PC-9 (cell line): Measurements from ENCODE around the gene MOB4. TPM values are rescaled to one million over a fixed set of nuclear protein-coding genes. Genes with fewer than 3 reads are reported as not detected.

Source experiments
- BruUV-seq: library from RNA; stranded (reverse); fragments of 400-500 nt; replicated peaks from 2 replicates; lab custom pipeline; 2021; lab: Mats Ljungman, UMichigan
- CTCF ChIA-PET: fragments of 300-600 bp; sonication (Branson Sonifier 250); formaldehyde crosslinking; loops from one replicate; lab custom pipeline; 2022; ENCODE audit warnings: antibody characterized with exemption; lab: Charles Lee
- POLR2A ChIA-PET: fragments of 300-600 bp; sonication (Branson Sonifier 250); formaldehyde crosslinking; loops from one replicate; lab custom pipeline; 2022; ENCODE audit warnings: antibody characterized with exemption; ENCODE audit not compliant: unreplicated experiment; lab: Charles Lee
- DNase-seq, 2 experiments: peaks; one replicate each; pipeline versions ENCODE4 v3.0.0 to v3.0.0-alpha.2; 2015 to 2022; ENCODE audit warnings: mixed read lengths in 1 of 2
- H2AFZ ChIP-seq: fragments of 200-600 bp; sonication (generic); 2 replicates; pipeline ENCODE4 v1.8.1; 2017; ENCODE audit warnings: antibody characterized with exemption
- H3F3A ChIP-seq: fragments of 200-600 bp; sonication (generic); 2 replicates; pipeline ENCODE4 v1.8.1; 2017; ENCODE audit warnings: antibody characterized with exemption, mild to moderate bottlenecking, low read depth; ENCODE audit not compliant: insufficient read depth
- H3K27ac ChIP-seq: fragments of 200-600 bp; sonication (generic); 2 replicates; pipeline ENCODE4 v1.6.1; 2016; ENCODE audit warnings: mixed run types
- H3K27me3 ChIP-seq: fragments of 200-600 bp; sonication (generic); 2 replicates; pipeline ENCODE4 v1.6.1; 2016; ENCODE audit warnings: low read depth, mixed run types; ENCODE audit not compliant: insufficient read depth
- H3K36me3 ChIP-seq: fragments of 200-600 bp; sonication (generic); 2 replicates; pipeline ENCODE4 v1.6.1; 2016; ENCODE audit warnings: low read depth, mixed run types
- H3K4me1 ChIP-seq: fragments of 200-600 bp; sonication (generic); replicated peaks from 2 replicates; pipeline ENCODE4 v1.6.1; 2016; ENCODE audit warnings: mixed run types; ENCODE audit not compliant: insufficient read depth
- H3K4me2 ChIP-seq: fragments of 200-600 bp; sonication (generic); 2 replicates; pipeline ENCODE4 v1.6.1; 2017; ENCODE audit warnings: mixed run types
- H3K4me3 ChIP-seq: fragments of 200-600 bp; sonication (generic); 2 replicates; pipeline ENCODE4 v1.6.1; 2016; ENCODE audit warnings: mixed run types
- H3K79me2 ChIP-seq: fragments of 200-600 bp; sonication (generic); 2 replicates; pipeline ENCODE4 v1.6.1; 2017; ENCODE audit warnings: low read depth, mixed run types
- H3K9me2 ChIP-seq: fragments of 200-600 bp; sonication (generic); 2 replicates; pipeline ENCODE4 v1.8.1; 2017; ENCODE audit warnings: mild to moderate bottlenecking; ENCODE audit not compliant: insufficient read depth
- H3K9me3 ChIP-seq: fragments of 200-600 bp; sonication (generic); 2 replicates; pipeline ENCODE4 v1.8.1; 2016; ENCODE audit warnings: low read depth; ENCODE audit not compliant: insufficient read depth
- H4K20me1 ChIP-seq: fragments of 200-600 bp; sonication (generic); 2 replicates; pipeline ENCODE4 v1.8.1; 2017; ENCODE audit not compliant: insufficient read depth
- EZH2 ChIP-seq: fragments of 200-600 bp; sonication (generic); IDR thresholded peaks from 2 replicates; pipeline ENCODE4 v1.8.0; 2017; ENCODE audit warnings: antibody characterized with exemption, low read depth
- intact Hi-C: fragments of 100-400 bp; cut with micrococcal nuclease; formaldehyde crosslinking; loops from one replicate; pipeline ENCODE4 v1.10.0; 2022; ENCODE audit not compliant: unreplicated experiment
- total RNA-seq: library from RNA; stranded (reverse); gene quantifications from 2 replicates; pipeline ENCODE4 v1.2.3, GENCODE V29; 2021
- TF ChIP-seq, protein P1 (sequence below): fragments of 200-600 bp; sonication (generic); conservative IDR thresholded peaks from 2 replicates; pipeline ENCODE4 v1.6.1; 2017; ENCODE audit warnings: mixed run types, antibody characterized with exemption, mild to moderate bottlenecking, moderate library complexity

MOB4 gene
- total RNA-seq, 1 experiment from 2014 or later: 19.9 TPM

DNA sequence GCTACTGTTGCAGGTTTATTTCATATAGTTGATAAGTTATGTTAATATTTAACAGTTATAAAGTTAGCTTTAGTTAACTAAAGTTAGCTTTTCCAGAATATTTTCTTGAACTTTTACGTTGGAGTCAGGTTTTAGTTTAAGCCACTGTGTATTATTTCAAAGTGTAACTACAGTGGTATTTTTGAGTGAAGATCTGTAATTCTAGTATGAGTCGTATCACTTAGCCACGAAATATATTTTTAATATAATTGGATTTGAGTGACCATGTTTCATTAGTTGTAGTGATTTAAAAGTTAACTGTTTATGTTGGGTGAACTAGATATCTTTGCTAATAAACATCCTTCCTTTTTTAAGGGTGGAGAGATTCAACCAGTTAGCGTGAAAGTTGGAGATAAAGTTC is 13.2 kb upstream of the MOB4 start:
- ChIA-PET POLR2A (no interaction called here), CTCF (no interaction called here)
- no TSS peak for BruUV-seq
- Histone ChIP-seq H3K79me2 (peaks cover 66% of the 10 kb centered on the region), H3K9me3 (no peaks in the 10 kb centered on the region), H3K36me3 (peaks cover 44% of the 10 kb centered on the region), H3F3A (peaks cover 34% of the 10 kb centered on the region; the same call in 1 of the 2 replicates), H3K4me1 (peaks cover 18% of the 10 kb centered on the region), H3K27ac (no peak overlapping the region; the same call in 1 of the 2 replicates), H4K20me1 (peaks cover 31% of the 10 kb centered on the region), H2AFZ (no peak overlapping the region), H3K27me3 (no peaks in the 10 kb centered on the region), H3K4me3 (peak overlapping the region; percentile 99), H3K9me2 (no peaks in the 10 kb centered on the region), H3K4me2 (peak overlapping the region; percentile 88)
- intact Hi-C loops: loop anchor here (5.0 kb wide), 1 partner anchor 205 kb away; the partner anchor contains the start of gene MARS2
- DNase-seq: no peak
- TF ChIP-seq, protein P1, sequence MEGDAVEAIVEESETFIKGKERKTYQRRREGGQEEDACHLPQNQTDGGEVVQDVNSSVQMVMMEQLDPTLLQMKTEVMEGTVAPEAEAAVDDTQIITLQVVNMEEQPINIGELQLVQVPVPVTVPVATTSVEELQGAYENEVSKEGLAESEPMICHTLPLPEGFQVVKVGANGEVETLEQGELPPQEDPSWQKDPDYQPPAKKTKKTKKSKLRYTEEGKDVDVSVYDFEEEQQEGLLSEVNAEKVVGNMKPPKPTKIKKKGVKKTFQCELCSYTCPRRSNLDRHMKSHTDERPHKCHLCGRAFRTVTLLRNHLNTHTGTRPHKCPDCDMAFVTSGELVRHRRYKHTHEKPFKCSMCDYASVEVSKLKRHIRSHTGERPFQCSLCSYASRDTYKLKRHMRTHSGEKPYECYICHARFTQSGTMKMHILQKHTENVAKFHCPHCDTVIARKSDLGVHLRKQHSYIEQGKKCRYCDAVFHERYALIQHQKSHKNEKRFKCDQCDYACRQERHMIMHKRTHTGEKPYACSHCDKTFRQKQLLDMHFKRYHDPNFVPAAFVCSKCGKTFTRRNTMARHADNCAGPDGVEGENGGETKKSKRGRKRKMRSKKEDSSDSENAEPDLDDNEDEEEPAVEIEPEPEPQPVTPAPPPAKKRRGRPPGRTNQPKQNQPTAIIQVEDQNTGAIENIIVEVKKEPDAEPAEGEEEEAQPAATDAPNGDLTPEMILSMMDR: no peak
- TF ChIP-seq EZH2: no peak

DNA sequence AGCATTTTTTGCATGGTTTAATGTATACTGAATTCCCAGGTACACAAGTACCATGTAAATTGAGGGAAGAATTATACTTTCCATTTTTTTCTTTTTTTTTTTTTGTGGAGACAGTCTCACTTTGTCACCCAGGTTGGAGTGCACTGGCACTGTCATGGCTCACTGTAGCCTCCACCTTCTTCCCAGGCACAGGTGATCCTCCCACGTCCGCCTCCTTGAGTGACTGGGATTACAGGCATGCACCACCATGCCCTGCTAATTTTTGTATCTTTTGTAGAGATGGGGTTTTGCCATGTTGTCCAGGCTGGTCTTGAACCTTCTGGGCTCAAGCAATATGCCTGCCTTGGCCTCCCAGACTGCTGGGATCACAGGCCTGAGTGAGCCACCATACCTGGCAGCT is 11.9 kb upstream of the MOB4 start:
- TF ChIP-seq, protein P1: no peak
- no peak for TF ChIP-seq EZH2
- peaks cover 16% of the 10 kb centered on the region; the same call in 1 of the 2 replicates for H3K4me1 ChIP-seq
- DNase-seq: no peak
- H2AFZ ChIP-seq: no peak overlapping the region
- H3K4me2 ChIP-seq: no peak overlapping the region
- peaks cover 39% of the 10 kb centered on the region; the same call in 1 of the 2 replicates for H3F3A ChIP-seq
- BruUV-seq: no TSS peak
- H3K9me2 ChIP-seq: no peaks in the 10 kb centered on the region
- H3K79me2 ChIP-seq: peaks cover 53% of the 10 kb centered on the region
- H3K9me3 ChIP-seq: no peaks in the 10 kb centered on the region
- POLR2A ChIA-PET: no interaction called here
- intact Hi-C loops: loop anchor here (5.0 kb wide), 1 partner anchor 203 kb away; the partner anchor contains the start of gene MARS2
- peaks cover 27% of the 10 kb centered on the region for H4K20me1 ChIP-seq
- CTCF ChIA-PET: no interaction called here
- H3K27ac ChIP-seq: no peak overlapping the region
- H3K27me3 ChIP-seq: no peaks in the 10 kb centered on the region
- H3K4me3 ChIP-seq: no peak overlapping the region
- peaks cover 35% of the 10 kb centered on the region for H3K36me3 ChIP-seq

DNA sequence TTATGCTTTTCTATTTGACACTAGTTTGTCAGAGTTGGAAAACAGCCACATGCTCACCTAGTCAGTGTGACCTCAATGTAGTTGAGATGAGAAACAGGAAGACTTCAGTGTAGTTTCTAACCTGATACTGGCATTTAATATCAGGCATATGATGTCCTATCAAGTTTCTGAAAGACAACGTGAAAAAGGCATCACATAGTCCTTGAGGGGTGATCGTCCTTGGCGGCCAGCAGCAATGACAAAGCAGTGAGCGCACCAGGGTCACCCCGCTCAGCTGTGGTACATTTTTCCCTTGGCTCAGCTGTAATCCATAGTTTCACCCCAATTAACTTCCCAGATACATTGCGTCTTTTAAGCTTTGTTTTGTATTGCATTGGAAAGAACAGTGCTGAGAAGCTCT is 11.4 kb upstream of the MOB4 start:
- intact Hi-C loops: loop anchor here (5.0 kb wide), 1 partner anchor 203 kb away; the partner anchor contains the start of gene MARS2
- no peak overlapping the region for H3K4me3 ChIP-seq
- peaks cover 48% of the 10 kb centered on the region for H3K79me2 ChIP-seq
- H3K4me1 ChIP-seq: peaks cover 16% of the 10 kb centered on the region; the same call in 1 of the 2 replicates
- no TSS peak for BruUV-seq
- no peak overlapping the region for H3K27ac ChIP-seq
- no peaks in the 10 kb centered on the region for H3K9me2 ChIP-seq
- no peak for DNase-seq
- H2AFZ ChIP-seq: no peak overlapping the region
- peaks cover 35% of the 10 kb centered on the region for H3K36me3 ChIP-seq
- H3K9me3 ChIP-seq: no peaks in the 10 kb centered on the region
- ChIA-PET POLR2A (no interaction called here), CTCF (no interaction called here)
- peaks cover 39% of the 10 kb centered on the region; the same call in 1 of the 2 replicates for H3F3A ChIP-seq
- H4K20me1 ChIP-seq: peaks cover 27% of the 10 kb centered on the region
- H3K4me2 ChIP-seq: no peak overlapping the region
- no peaks in the 10 kb centered on the region for H3K27me3 ChIP-seq
- TF ChIP-seq, protein P1: no peak
- no peak for TF ChIP-seq EZH2
